K562 (cell line): ENCODE data around the gene ARHGAP18. TPM values are rescaled to one million over a fixed set of nuclear protein-coding genes. Genes with fewer than 3 reads are reported as not detected.

Experiments
- ATAC-seq: fragments of 200-7000 bp; cut with Tn5 transposase; 3 replicates; pipeline ENCODE4 v1.9.1; 2020; ENCODE audit warnings: moderate library complexity
- BruUV-seq: library from RNA; stranded (reverse); fragments of 400-500 nt; replicated peaks from 2 replicates; lab custom pipeline; 2021; lab: Mats Ljungman, UMichigan
- CTCF ChIA-PET: fragments of 300-600 bp; formaldehyde crosslinking; extraction: SDS; loops from one replicate; lab custom pipeline; 2021; ENCODE audit warnings: low intra/inter-chr PET ratio; lab: Yijun Ruan, JAX
- POLR2A ChIA-PET: fragments of 300-600, 350-650 bp; sonication (Branson Sonifier 250); formaldehyde crosslinking; extraction: SDS; loops from one replicate; lab custom pipeline; 2021; ENCODE audit warnings: antibody characterized with exemption, inconsistent platforms; lab: Yijun Ruan, JAX
- DNase-seq, 4 experiments: peaks; one replicate each; pipeline versions ENCODE4 v3.0.0 to v3.0.0-alpha.2; 2011 to 2018; ENCODE audit warnings: low spot score in 3 of 4, mixed read lengths in 3 of 4; ENCODE audit errors: extremely low read depth in 1 of 4
- FAIRE-seq: peaks from 2 replicates; lab custom pipeline; 2011; peaks lifted over from hg19 to GRCh38; lab: Jason Lieb, UNC
- H2AFZ ChIP-seq: 2 replicates; pipeline ENCODE4 v1.6.0; 2011; ENCODE audit warnings: low read depth, low read length, control low read depth, inconsistent platforms
- H3K27ac ChIP-seq: fragments of 200-600 bp; 3 replicates; pipeline ENCODE4 v1.8.0; 2011; ENCODE audit warnings: low read depth, mild to moderate bottlenecking, control low read depth, inconsistent platforms, low read length, moderate library complexity, mixed read lengths; ENCODE audit errors: extremely low read depth
- H3K27me3 ChIP-seq, 2 experiments: fragments of 300-600 bp in 1 of 2; 2 replicates in 1 of 2; 3 replicates in 1 of 2; pipeline versions ENCODE4 v1.6.0 to v1.8.0; 2011; ENCODE audit warnings: inconsistent platforms in 2 of 2, low read length in 2 of 2, mild to moderate bottlenecking in 1 of 2, mixed read lengths in 1 of 2, moderate library complexity in 1 of 2; ENCODE audit not compliant: control insufficient read depth in 2 of 2, insufficient read depth in 2 of 2
- H3K36me3 ChIP-seq: fragments of 300-600 bp; 3 replicates; pipeline ENCODE4 v1.8.0; 2011; ENCODE audit warnings: mild to moderate bottlenecking, low read length, inconsistent platforms; ENCODE audit not compliant: control insufficient read depth, insufficient read depth
- H3K4me1 ChIP-seq, 2 experiments: fragments of 200-600 bp in 1 of 2; replicated peaks in 1 of 2; 2 replicates in 1 of 2; 3 replicates in 1 of 2; pipeline versions ENCODE4 v1.5.1 to v1.8.0; 2011; ENCODE audit warnings: inconsistent platforms in 2 of 2, low read length in 2 of 2, mild to moderate bottlenecking in 1 of 2, mixed read lengths in 1 of 2, moderate library complexity in 1 of 2; ENCODE audit not compliant: control insufficient read depth in 2 of 2, insufficient read depth in 2 of 2
- H3K4me2 ChIP-seq: 2 replicates; pipeline ENCODE4 v1.6.1; 2011; ENCODE audit warnings: low read length, control low read depth, inconsistent platforms, mixed read lengths; ENCODE audit not compliant: insufficient read depth
- H3K4me3 ChIP-seq: fragments of 200-600 bp; sonication (generic), shearing (Covaris generic); 2 replicates; pipeline ENCODE4 v1.5.1; 2016; ENCODE audit warnings: control low read depth, inconsistent platforms
- H3K79me2 ChIP-seq: fragments of 200-600 bp; 3 replicates; pipeline ENCODE4 v1.8.0; 2011; ENCODE audit warnings: low read length, inconsistent platforms; ENCODE audit not compliant: control insufficient read depth, insufficient read depth
- H3K9ac ChIP-seq, 2 experiments: 2 replicates each; pipeline versions ENCODE4 v1.6.0 to v1.6.1; 2011; ENCODE audit warnings: low read depth in 2 of 2, low read length in 2 of 2, control low read depth in 1 of 2, inconsistent platforms in 1 of 2, mild to moderate bottlenecking in 1 of 2, mixed read lengths in 1 of 2; ENCODE audit not compliant: insufficient read depth in 1 of 2
- H3K9me1 ChIP-seq: one replicate; pipeline ENCODE4 v1.6.0; 2011; ENCODE audit warnings: inconsistent platforms, mild to moderate bottlenecking, low read length, moderate library complexity; ENCODE audit not compliant: control insufficient read depth, insufficient read depth
- H3K9me3 ChIP-seq: replicated peaks from 2 replicates; pipeline ENCODE4 v1.5.1; 2011; ENCODE audit warnings: low read depth, low read length, inconsistent platforms; ENCODE audit not compliant: control insufficient read depth, insufficient read depth
- H4K20me1 ChIP-seq: replicated peaks from 2 replicates; pipeline ENCODE4 v1.6.1; 2011; ENCODE audit warnings: low read length, inconsistent platforms, mixed read lengths; ENCODE audit not compliant: control insufficient read depth, insufficient read depth
- CCNT2 ChIP-seq: IDR thresholded peaks from 2 replicates; pipeline ENCODE4 v1.6.1; 2011; ENCODE audit warnings: borderline replicate concordance, low read depth, mild to moderate bottlenecking, moderate library complexity, mixed read lengths, low read length; ENCODE audit not compliant: insufficient read length; ENCODE audit errors: extremely low read depth
- ETS1 ChIP-seq: conservative IDR thresholded peaks from 2 replicates; pipeline ENCODE4 v1.6.1; 2011; ENCODE audit warnings: low read depth, mild to moderate bottlenecking, low read length; ENCODE audit not compliant: control insufficient read depth
- SNRNP70 ChIP-seq: fragments of 200-400 bp; formaldehyde crosslinking; optimal IDR thresholded peaks from 2 replicates; pipeline ENCODE3; 2017; ENCODE audit warnings: low read depth, low read length
- TBL1XR1 ChIP-seq, 2 experiments: IDR thresholded peaks; 2 replicates each; pipeline ENCODE4 v1.6.1; 2012; ENCODE audit warnings: improper control_type of control experiment in 2 of 2, low read length in 2 of 2, mild to moderate bottlenecking in 1 of 2
- ZC3H8 ChIP-seq: fragments of 450-650 bp; IDR thresholded peaks from 2 replicates; pipeline ENCODE4 v1.6.1; 2017
- ZNF175 ChIP-seq: fragments of 200-800 bp; sonication (Bioruptor generic); IDR thresholded peaks from 2 replicates; pipeline ENCODE4 v1.6.1; 2016; ENCODE audit warnings: low read depth, mild to moderate bottlenecking, missing genetic modification characterization, missing compliant biosample characterization
- ZNF197 ChIP-seq: fragments of 200-800 bp; sonication (Bioruptor generic); IDR thresholded peaks from 2 replicates; pipeline ENCODE4 v1.6.1; 2016; ENCODE audit warnings: low read depth, missing genetic modification characterization, missing compliant biosample characterization
- ZNF644 ChIP-seq: fragments of 200-800 bp; sonication (Bioruptor generic); IDR thresholded peaks from 2 replicates; pipeline ENCODE4 v1.6.1; 2016; ENCODE audit warnings: low read depth, missing genetic modification characterization, missing compliant biosample characterization
- WGBS: fragments of 100-300 bp; shearing (Covaris generic); methylation state at CpG from one replicate; pipeline ENCODE4 v1.1.6; 2016; ENCODE audit warnings: low coverage, mixed read lengths; ENCODE audit not compliant: insufficient coverage; ENCODE audit errors: missing lambda C conversion rate; 5-methylcytosine and 5-hydroxymethylcytosine counted together
- in situ Hi-C: fragments of 300-500 bp; cut with MboI; formaldehyde crosslinking; loops from 4 replicates; pipeline ENCODE4 v1.15.0; 2018; ENCODE audit warnings: inconsistent platforms, mixed read lengths
- intact Hi-C: fragments of 100-400 bp; cut with micrococcal nuclease; formaldehyde crosslinking; loops from 2 replicates; pipeline ENCODE4 v1.14.2; 2022
- polyA plus RNA-seq, 8 experiments: library from polyadenylated mRNA; depleted of rRNA in 4 of 8; stranded (reverse) in 5 of 8; unstranded in 3 of 8; fragments of >200 nt; fragmentation: Nextera tagmentation in 2 of 8; fragmentation: Illumina TruSeq in 1 of 8; extraction: Ambion mirVana in 2 of 8; extraction: Trizol in 1 of 8; gene quantifications; 2 replicates each; pipeline versions ENCODE4 v1.2.1 to v1.2.3, GENCODE V29; 2011 to 2014; ENCODE audit warnings: inconsistent platforms in 1 of 8, missing spikeins in 1 of 8
- total RNA-seq, 7 experiments: library from RNA; depleted of rRNA in 6 of 7; stranded (reverse); fragments of >200 nt in 6 of 7; fragmentation: Illumina TruSeq in 2 of 7; extraction: Trizol in 2 of 7; gene quantifications; 2 replicates each; pipeline versions ENCODE4 v1.2.1 to v1.2.3, GENCODE V29; 2011 to 2021; ENCODE audit warnings: low replicate concordance in 1 of 7

The ARHGAP18 gene
- total and polyA plus RNA-seq, 9 of the 15 experiments (the other 6 are each of a cell fraction or from before 2014, with no cell fraction given), result 13.3 to 29.7 (median 21.1) TPM

DNA sequence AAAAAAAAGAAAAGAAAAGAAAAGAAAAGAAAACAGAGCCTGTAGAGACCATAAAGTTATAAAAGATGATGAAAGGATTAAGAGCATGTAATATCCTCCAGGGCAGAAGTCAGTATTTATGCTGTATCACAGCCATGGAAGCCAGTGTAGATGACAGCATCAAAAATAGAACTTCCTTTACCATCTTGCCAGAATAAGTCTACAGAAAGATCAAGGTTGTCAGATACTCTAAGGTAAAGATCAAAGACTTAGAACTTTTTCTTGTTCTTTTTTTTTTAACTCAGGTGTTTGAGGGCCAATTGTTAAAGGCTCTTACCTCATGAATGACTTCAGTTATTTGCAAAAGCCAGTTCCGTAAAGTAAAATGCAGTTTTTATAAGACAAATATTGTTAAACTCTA, 54.6 kb downstream of the ARHGAP18 start:
- intact Hi-C loops, result no loop called here
- CTCF ChIA-PET, result no interaction called here
- no peak for TF ChIP-seq TBL1XR1 (IDR thresholded peaks at IDR 0.05; ENCODE audit: low read length in 2 of 2)
- no peak for TF ChIP-seq ZC3H8
- no peak for TF ChIP-seq ZNF175 (CRISPR knock-in tag)
- TF ChIP-seq CCNT2, result no peak
- no peak for TF ChIP-seq ZNF644
- no peak for TF ChIP-seq SNRNP70
- TF ChIP-seq, all 486 proteins: peak for 0
- Histone ChIP-seq H4K20me1 (no peaks in the 10 kb centered on the region), H3K4me3 (no peak overlapping the region), H2AFZ (no peak overlapping the region), H3K4me2 (no peak overlapping the region), H3K27me3 (no peaks in the 10 kb centered on the region), H3K79me2 (peaks cover 31% of the 10 kb centered on the region), H3K9me1 (no peaks in the 10 kb centered on the region), H3K27ac (no peak overlapping the region), H3K9ac (no peak overlapping the region), H3K9me3 (no peaks in the 10 kb centered on the region), H3K36me3 (no peaks in the 10 kb centered on the region; the same call in 2 of the 3 replicates), H3K4me1 (peaks cover 7 to 8% of the 10 kb centered on the region in 2 experiments; a peak in 4 of 5 replicates)
- in situ Hi-C loops, result no loop called here
- POLR2A ChIA-PET, result interaction anchor here (2.0 kb wide), 1 partner anchor 10 kb away, joined by 10 read pairs; no protein-coding TSS in a partner anchor
- DNase-seq (no peak), ATAC-seq (no peak), FAIRE-seq (no peak)
- 93% methylated on average over 1 of the region's 1 CpG for WGBS
- no TSS peak for BruUV-seq

DNA sequence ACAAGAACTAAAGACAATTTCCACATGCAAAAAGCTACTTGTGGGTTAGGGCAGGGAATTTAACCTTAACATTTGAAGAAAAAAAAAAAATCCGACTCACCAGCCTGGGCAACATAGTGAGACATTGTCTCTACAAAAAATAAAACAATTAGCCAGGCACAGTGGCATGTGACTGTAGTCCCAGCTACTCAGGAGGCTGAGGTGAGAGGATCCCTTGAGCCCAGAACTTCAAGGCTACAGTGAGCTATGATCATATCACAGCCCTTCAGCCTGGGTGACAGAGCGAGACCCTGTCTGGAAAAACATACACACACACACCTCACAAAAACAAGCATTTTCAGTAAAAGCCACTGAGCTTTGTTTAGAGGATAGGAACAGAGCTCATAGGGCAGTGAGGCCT, 56.2 kb downstream of the ARHGAP18 start:
- intact Hi-C loops, result no loop called here
- no peak overlapping the region; a peak in 1 of 4 replicates for H3K9ac ChIP-seq
- no peaks in the 10 kb centered on the region for H3K9me1 ChIP-seq
- no peak for DNase-seq
- H3K27ac ChIP-seq, result no peak overlapping the region
- BruUV-seq, result no TSS peak
- H4K20me1 ChIP-seq, result no peaks in the 10 kb centered on the region
- no peak overlapping the region for H3K4me2 ChIP-seq
- in situ Hi-C loops, result no loop called here
- FAIRE-seq, result no peak
- CTCF ChIA-PET, result no interaction called here
- no peaks in the 10 kb centered on the region for H3K9me3 ChIP-seq
- TF ChIP-seq ETS1, result no peak
- no peak for TF ChIP-seq ZNF197 (CRISPR knock-in tag)
- TF ChIP-seq, all 486 proteins: peak for 0
- WGBS, result 53% methylated on average over 2 of the region's 2 CpGs
- H3K4me3 ChIP-seq, result no peak overlapping the region
- H3K79me2 ChIP-seq, result peaks cover 21% of the 10 kb centered on the region; the same call in 2 of the 3 replicates
- POLR2A ChIA-PET, result interaction anchor here (0.6 to 2.0 kb wide), 8 partner anchors 8 to 205 kb away, joined by 3 to 10 read pairs (median 4); no protein-coding TSS in a partner anchor
- peaks cover 3% of the 10 kb centered on the region in 2 experiments; a peak in 3 of 5 replicates for H3K4me1 ChIP-seq
- no peaks in the 10 kb centered on the region for H3K27me3 ChIP-seq
- peak; percentile 65 for ATAC-seq
- H2AFZ ChIP-seq, result no peak overlapping the region
- no peaks in the 10 kb centered on the region; the same call in 2 of the 3 replicates for H3K36me3 ChIP-seq
